Cortex of kidney (tissue), 1 donor: ENCODE results near the gene KRTAP10-2.
"Not testable (repeated sequence)": the region's sequence is repeated elsewhere in the genome, so short reads cannot be mapped to it uniquely, and the experiment has no call there.

Source experiments
- DNase-seq: peaks from one replicate; lab custom pipeline; 2025; lab: John Stamatoyannopoulos, UW

Gene KRTAP10-2

DNA sequence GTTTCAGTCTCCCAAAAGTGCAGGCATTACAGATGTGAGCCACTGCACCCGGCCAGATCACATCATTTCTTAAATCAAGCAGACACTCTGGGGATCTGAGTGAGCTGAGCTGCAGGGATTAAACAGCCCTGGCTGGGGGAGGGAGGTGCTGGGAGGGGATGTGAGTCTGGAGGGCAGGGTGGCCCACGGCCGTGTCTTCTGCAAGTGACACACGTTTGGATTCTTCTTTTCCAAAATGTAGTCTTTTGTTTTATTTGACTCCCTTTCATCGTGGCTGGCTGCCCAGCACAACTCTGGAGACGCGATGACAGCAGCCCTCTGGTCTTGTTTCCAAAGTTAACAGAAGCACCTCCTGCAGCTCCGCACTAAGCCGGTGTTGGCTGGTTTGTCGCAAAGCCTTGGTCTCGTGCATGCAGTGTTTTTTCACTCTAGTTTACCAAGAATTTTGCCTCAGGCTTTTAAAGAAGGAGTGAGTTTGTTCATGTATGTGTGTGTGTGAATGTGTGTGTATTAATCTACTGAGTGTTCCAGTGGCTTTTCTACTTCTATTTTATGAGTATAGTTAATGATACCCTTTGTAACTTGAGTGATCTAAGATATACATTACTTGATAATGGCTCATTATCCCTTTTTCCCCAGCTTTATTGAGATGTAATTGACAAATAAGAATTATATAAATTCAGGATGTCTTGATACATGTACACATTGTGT is 31.9 kb upstream of the KRTAP10-2 start:
- no peak for DNase-seq

DNA sequence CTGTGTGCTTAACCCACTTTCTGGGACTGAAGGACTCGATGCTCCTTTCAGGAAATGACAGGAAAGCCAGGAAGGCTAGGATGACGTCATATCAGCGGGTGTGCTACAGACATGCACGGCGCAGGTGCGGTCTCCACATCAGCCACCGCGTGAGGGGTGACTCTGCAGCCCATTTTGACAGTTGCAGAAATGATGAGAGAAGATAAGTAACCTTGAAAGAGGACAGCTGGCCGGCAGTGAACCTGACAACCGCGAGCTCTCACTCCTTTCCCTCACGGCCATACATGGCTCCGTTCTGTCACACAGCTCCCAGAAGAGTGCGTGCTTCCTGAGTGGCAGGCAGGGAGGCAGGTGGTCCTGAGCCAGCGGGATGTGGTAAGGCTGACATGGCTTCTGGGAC is 30.8 kb upstream of the KRTAP10-2 start:
- no peak for DNase-seq

DNA sequence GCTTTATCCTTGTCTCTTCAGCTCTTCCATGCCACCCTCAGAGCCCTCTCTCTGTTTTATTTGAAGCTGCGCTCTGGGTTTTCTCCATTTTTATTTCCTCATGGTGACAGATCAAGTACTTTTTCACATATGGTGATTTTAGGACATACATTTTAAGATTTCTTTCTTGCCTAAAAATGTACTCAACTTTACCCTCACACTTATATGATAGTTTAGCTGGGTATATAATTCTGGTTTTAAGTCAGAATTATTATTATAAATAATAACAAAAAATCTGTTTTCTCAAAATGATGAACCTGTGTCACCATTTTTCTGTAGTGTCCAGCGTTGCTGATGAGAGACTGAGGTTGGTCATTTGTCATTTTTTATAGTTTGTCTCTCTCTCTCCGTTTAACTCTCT is 29.9 kb upstream of the KRTAP10-2 start:
- DNase-seq = no peak

DNA sequence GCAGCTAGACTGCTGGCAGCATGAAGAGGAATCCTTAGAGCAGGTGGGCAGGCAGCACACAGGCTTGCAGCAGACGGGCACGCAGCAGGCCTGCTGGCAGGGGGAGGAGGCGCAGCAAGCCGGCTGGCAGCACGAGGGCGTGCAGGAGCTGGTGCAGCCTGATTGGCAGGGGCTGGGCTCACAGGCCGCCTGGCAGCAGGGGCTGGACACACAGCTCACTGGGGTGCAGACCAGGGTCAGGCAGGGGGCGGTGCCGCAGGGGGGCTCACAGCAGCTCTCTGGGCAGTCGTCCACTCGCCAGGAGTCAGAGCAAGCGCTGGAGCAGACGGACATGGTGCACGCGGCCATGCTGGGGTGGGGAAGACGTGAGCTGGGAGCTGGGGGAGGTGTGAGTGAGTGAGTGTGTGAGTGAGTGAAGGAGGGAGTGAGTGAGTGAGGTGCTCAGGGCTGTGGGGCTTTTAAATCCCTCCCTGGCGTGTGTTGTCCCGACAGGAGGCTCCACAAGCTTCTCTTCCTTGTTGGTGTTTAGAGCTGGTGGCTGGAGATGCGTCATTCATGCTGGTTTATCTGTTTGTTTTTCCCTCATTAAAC is 29.0 kb upstream of the KRTAP10-2 start, which contains the start of gene KRTAP10-5:
Gene KRTAP10-5 (minus strand): TSS at position 374 of the 591 bp plus-strand sequence. CDS start 26 bp downstream, at position 348.
- not testable (repeated sequence) for DNase-seq

DNA sequence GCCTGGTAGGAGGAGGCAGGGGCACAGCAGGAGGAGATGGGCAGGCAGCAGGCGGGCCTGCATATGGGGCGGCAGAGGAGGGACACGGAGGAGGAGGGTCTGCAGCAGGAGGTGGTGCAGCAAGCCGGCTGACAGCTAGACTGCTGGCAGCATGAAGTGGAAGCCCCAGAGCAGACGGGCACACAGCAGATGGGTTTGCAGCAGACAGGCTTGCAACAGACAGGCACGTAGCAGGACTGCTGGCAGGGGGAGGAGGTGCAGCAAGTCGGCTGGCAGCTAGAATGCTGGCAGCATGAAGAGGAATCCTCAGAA is 28.5 kb upstream of the KRTAP10-2 start:
- DNase-seq = no peak

DNA sequence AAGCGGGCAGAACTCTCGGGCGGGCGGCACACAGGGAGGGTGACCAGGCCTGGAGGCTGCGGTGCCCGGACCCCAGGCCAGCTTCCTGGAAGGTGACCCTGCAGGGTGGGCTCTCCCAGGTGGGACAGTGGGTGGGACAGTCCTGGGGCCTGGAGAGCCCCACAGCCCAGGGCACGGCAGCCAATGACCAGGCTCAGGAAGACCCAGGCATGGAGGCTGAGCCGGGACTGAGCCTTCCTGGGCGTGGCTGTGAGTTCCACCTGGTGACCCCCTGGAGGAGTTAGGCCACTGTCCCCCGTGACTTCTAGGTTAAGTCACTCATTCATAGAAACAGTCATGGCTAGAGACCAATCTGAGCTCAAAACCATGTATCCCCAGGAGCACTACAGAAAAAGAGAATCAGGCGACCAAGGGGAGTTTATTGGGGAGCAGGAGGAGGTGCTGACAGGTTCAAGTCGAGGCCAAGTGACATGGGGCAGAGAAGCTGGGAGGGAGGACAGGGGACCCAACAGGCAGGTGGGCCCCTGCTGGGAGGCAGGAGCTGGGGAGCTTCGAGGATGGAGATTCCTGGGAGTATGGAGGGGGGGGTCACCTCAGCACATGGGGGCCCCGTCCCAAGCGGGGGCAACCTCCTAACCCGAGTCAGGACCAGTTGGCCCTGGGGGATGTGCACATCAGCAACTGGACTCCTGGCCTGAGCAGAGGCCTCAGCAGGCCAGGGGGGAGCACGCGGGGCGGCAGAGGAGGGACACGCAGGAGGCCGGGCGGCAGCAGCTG is 27.9 kb upstream of the KRTAP10-2 start:
- DNase-seq = no peak

DNA sequence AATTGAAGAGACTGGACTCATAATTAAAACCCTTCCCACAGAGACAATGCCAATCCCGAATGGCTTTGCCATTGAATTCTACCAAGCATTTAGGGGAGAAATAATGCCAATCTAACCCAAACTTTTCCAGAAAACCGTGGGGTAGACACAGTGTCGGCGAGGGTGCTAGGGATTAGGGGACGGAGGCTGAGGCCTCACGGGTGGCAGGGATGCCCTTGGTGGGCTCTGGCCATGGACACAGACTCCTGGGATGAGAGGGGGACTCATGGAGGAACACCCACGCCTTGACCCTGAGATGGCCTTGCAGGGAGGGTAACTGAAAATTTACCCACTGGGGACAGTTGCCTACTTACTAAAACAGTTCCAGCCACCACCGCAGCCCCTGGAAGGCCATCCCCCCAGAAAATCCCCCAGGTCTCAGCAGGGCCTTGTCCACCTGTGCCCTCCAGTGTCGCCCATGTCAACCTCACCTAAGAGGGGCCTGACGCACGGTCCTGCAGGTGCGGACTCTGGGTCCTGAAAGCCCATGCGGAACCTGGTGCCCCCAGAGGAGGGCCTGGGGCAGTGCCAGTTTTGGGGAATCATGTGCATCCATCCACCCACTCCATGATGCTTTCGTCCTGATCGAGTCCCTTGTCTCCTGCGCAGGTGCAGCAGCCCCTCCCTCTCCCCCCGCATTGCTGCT is 27.2 kb upstream of the KRTAP10-2 start:
- no peak for DNase-seq

DNA sequence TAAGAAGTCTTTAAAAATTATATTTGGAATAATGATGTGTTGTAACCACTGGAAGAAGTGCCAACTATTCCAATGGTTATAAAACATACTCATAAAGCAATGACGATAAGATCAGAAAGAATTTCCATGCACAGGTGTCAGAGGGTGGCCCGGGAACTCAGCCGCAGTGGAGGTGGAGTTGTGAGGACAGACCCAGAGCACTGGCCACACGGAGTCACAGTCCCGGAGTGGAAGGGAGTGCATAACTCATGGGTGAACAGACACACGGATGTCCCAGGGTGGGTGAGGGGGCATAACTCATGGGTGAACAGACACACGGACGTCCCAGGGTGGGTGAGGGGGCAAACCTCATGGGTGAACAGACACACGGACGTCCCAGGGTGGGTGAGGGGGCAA is 24.7 kb upstream of the KRTAP10-2 start:
- DNase-seq = no peak

DNA sequence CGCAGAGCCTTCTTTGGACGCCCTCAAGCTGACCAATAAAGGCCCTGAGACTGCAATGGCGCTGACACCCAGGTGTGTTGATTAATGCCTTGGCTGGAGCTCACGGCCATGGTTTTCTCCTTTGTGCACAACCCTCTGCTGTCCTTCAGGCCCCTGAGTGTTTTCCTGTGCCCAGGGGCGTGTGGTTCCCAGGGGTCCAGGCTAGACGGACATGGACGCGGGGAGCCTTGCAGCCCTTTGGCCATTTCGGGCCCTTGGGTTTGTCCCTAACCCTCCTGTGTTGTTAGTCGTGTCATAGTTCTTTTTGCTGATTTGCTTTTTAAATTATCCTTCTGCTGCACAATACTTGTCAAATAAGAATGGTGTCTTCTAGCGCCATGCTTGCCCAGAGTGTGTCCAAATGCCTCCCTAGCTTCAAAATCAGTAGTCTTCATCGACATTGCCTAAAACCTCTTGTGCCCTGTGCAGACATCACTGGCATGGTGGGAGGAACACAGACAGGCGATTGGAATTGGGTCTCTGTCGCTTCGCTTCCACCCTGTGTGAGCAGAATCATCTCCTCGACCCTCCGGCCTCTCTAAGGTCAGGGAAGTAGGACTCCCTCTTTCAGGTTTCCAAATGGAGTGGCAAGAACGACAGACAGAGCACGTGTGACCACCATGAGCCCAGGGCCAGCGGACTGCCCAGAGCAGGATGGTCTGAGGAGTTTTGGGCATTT is 24.2 kb upstream of the KRTAP10-2 start:
- no peak for DNase-seq

DNA sequence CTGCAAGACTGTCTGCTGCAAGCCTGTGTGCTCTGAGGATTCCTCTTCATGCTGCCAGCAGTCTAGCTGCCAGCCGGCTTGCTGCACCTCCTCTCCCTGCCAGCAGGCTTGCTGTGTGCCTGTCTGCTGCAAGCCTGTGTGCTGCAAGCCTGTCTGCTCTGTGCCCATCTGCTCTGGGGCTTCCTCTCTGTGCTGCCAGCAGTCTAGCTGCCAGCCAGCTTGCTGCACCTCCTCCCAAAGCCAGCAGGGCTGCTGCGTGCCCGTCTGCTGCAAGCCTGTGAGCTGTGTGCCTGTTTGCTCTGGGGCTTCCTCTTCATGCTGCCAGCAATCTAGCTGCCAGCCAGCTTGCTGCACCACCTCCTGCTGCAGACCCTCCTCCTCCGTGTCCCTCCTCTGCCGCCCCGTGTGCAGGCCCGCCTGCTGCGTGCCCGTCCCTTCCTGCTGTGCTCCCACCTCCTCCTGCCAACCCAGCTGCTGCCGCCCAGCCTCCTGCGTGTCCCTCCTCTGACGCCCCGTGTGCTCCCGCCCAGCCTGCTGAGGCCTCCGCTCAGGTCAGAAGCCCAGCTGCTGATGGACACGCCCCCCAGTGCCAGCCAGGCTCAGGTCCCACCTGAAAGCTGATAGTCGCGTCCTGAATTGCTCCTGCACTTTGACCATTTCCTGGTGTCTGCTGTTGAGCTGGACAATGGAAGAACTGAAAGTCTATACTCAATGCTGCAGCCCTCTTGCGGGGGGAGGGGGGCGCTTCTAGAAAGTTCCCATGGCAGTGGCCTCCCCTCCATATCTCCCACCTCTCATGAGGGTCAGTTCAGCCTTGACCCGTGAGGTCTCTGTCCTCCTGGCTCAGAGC is 23.4 kb upstream of the KRTAP10-2 start:
- DNase-seq = no peak

DNA sequence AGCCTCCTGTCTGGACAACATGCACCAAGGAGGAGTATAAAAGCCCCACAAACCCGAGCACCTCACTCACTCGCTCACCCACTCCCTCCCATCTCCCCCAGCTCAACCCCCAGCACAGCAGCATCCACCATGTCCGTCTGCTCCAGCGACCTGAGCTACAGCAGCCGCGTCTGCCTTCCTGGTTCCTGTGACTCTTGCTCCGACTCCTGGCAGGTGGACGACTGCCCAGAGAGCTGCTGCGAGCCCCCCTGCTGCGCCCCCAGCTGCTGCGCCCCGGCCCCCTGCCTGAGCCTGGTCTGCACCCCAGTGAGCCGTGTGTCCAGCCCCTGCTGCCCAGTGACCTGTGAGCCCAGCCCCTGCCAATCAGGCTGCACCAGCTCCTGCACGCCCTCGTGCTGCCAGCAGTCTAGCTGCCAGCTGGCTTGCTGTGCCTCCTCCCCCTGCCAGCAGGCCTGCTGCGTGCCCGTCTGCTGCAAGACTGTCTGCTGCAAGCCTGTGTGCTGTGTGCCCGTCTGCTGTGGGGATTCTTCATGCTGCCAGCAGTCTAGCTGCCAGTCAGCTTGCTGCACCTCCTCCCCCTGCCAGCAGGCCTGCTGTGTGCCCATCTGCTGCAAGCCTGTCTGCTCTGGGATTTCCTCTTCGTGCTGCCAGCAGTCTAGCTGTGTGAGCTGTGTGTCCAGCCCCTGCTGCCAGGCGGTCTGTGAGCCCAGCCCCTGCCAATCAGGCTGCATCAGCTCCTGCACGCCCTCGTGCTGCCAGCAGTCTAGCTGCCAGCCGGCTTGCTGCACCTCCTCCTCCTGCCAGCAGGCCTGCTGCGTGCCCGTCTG is 22.5 kb upstream of the KRTAP10-2 start, which contains the start of gene KRTAP10-4:
Gene KRTAP10-4 (plus strand): TSS at position 100 of the 827 bp plus-strand sequence. CDS start 30 bp downstream, at position 130.
- not testable (repeated sequence) for DNase-seq

DNA sequence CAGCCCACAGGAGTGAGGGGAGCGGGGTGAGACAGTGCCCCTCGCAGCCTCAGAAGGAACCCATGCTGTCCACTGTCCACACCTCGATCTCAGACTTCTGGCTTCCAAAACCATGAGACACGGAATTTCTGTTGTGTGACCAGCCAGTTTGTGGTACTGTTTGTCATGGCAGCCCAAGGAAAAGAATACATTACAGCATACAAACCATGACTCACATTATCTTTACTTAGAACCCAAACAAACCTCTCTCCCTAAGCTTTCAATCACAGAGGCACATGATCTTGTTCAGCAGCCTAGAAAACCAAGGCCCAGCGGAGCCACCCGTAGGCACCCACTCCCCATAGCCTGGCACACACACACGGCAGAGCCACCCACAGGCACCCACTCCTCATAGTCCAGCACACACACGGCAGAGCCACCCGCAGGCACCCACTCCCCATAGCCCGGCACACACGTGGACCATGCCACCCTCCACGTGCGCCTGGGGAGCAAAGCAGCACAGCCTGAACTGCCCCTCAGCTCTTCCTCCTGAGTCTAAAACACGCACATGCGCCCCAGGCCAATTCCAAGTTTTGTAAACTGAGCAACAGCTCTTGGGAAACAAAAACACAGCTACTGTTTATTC is 21.8 kb upstream of the KRTAP10-2 start:
- no peak for DNase-seq

DNA sequence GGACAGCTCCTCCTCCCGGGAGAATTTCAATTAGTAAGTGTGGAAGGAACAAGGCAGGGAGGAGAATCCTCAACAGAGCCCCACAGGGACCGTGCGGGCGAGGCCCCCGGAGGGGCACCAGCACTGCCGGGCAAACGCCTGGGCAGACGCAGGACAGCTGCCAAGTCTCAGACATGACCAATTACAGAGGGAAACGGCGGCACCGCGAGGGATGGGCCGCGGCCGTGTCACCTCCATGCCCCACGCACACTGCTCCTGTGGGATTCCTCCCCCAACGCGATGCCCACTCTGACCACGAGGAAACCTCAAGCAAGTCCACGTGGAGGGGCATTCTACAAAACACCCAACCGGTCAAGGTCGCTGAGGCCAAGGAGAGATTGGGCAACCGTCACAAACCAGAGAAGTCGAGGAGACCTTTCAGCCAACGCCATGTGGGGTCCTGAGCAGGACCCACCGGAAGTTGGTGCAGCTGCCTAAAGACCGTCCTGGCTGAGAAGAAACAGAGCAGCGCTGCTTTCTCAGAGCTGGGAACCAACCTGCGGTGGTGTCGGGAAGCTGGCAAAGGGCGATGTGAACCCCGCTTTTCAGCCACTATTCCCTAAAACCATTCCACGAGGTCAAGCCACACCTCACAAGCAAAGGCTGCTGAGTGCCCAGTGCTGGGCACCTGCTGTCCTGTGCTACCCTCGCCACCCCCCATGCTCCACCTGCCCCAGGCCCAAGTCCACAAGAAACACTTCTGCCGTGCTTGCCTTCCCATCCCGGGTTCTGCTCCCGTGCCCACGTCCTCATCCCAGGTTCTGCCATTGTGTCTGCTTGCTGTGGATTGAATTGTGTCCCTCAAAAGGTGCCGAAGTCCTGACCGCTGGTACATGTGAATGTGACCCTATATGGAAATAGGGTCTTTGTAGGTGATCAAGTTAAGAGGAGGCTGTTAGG is 20.8 kb upstream of the KRTAP10-2 start:
- DNase-seq = no peak

DNA sequence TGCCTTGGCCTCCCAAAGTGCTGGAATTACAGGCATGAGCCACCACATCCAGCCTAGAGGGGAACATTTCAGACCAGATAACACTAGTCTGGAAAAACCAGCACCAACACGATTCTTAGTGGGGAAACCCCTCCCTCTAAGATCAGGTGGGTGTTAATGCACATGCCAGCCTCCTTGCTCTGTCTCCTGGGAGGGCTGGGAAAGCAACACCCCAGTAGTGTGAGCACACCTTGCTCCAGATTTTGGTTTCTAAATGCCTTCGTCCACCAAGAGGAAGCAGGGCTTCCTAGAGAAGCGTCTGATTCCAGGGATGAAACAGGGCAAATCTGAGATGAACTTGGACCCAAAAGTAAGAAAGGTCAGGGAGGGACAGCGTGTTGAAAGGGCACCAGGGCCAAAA is 20.0 kb upstream of the KRTAP10-2 start:
- no peak for DNase-seq

DNA sequence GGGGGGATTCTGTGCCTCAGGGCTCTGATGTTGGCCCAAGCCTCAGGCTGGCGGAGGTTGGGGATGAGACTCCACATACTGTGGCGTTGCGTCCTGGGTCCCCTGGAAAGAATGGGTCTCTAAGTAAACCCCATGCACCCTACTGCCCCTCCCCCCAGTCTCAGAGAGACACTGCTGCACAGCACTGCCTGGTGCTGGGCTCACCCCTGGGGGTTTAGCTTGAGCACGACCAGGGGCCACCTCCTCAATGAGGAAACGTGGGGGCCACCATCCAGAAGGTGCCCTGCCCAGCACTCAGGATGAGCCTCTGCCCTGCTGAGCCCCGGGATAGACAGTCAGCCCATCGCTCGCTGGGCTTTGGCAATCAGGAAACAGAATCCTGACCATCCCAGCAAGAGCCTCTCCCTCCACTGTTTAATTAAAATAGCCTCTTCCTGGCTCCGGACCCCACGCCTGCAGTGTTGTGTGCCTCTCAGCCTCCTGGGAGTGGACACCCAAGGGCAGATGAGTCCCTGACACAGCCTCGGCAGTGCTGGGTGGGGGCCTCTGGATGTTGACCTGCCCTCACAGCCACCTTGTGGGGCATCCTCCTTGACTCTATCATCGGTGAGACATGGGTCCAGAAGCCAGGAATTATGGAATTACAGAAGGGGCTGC is 18.7 kb upstream of the KRTAP10-2 start:
- DNase-seq = no peak

DNA sequence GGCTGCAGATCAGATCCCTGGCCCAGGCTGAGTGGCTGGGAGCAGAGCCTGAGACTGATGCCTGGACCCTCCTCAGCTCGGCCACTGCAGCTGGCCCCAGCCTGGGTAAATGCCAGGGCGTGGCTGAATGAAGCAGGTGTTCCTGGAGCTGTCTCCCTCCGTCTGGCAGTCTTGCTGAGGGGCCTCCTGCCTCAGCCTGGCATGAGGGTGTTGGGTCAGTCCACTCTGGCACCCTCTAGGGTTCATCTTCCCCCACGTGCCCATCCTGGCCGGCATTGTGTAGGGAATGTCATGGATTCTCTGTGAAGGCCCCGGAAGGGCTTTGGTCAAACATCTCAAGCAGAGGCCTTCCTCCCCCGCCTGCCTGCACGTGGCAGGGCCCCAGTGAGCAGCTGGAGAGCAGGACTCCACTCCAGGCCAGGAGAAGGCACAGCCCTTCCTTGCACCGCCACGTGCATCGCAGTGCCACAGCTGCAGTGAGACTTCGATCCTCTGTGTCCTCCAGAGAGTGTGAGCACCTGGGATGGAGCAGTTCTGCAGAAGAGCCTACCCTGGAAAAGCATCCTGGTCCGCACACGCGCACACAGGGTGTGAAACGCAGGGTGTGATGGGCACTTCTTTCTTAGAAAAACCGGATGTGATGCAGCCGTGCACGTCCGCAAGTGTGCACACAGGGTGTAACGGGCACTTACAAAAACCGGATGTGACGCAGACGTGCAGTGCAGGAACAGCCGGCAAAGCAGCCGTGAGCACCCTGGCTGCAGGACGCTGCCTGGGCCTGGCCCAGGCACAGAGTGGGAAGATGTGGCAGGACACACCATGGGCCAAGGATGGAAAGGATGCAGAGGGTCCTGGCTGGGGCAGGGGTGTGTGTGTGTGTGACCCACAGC is 17.6 kb upstream of the KRTAP10-2 start:
- no peak for DNase-seq

DNA sequence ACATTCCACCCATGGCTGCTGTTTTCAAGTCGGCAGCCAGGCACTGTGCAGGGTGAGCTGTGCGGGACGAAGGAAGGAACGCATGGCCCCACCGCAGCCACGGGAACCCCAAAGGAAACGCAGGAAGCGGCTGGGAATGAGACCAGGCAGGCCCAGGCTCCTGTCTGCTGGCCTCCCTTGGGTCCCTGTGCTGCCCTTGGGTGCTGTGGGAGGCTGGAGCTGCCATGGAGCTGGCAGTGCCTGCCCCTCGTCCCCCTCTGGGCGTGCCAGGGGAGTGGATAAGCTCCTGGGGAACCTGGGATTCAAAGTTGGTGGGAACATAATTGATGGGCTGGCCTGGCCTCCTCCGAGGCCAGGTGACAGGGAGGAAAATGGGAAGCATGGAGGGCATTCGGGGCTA is 17.0 kb upstream of the KRTAP10-2 start:
- no peak for DNase-seq
